KMS-11 (cell line): ENCODE data around the gene TSC22D1.

Experiments
- H2AFZ ChIP-seq: fragments of 200-600 bp; sonication (generic); 2 replicates; pipeline ENCODE4 v1.6.1; 2016; ENCODE audit warnings: antibody characterized with exemption, mixed run types, low read depth
- H3K27ac ChIP-seq: fragments of 200-600 bp; sonication (generic); 2 replicates; pipeline ENCODE4 v1.6.1; 2016; ENCODE audit warnings: mild to moderate bottlenecking, mixed run types
- H3K27me3 ChIP-seq: fragments of 200-600 bp; sonication (generic); 2 replicates; pipeline ENCODE4 v1.6.1; 2017; ENCODE audit warnings: mild to moderate bottlenecking, low read depth, mixed run types, moderate library complexity; ENCODE audit not compliant: insufficient read depth
- H3K36me3 ChIP-seq: fragments of 200-600 bp; sonication (generic); 2 replicates; pipeline ENCODE4 v1.6.1; 2017; ENCODE audit warnings: mild to moderate bottlenecking, mixed run types; ENCODE audit not compliant: insufficient read depth
- H3K4me1 ChIP-seq: fragments of 200-600 bp; sonication (generic); 2 replicates; pipeline ENCODE4 v1.6.1; 2016; ENCODE audit warnings: mild to moderate bottlenecking, low read depth, mixed run types; ENCODE audit not compliant: poor library complexity, severe bottlenecking
- H3K4me2 ChIP-seq: fragments of 200-600 bp; sonication (generic); 2 replicates; pipeline ENCODE4 v1.7.0; 2016; ENCODE audit warnings: mild to moderate bottlenecking, mixed run types
- H3K4me3 ChIP-seq: fragments of 200-600 bp; sonication (generic); IDR thresholded peaks from 2 replicates; pipeline ENCODE4 v1.6.1; 2017; ENCODE audit warnings: low read depth, low read length, mixed read lengths; ENCODE audit not compliant: insufficient read depth
- H3K79me2 ChIP-seq: fragments of 200-600 bp; sonication (generic); 2 replicates; pipeline ENCODE4 v1.6.1; 2016; ENCODE audit warnings: low read depth, mixed run types; ENCODE audit not compliant: insufficient read depth
- H3K9ac ChIP-seq: fragments of 200-600 bp; sonication (generic); 2 replicates; pipeline ENCODE4 v1.6.1; 2016; ENCODE audit warnings: mild to moderate bottlenecking, mixed run types
- H4K20me1 ChIP-seq: fragments of 200-600 bp; sonication (generic); 2 replicates; pipeline ENCODE4 v1.6.1; 2016; ENCODE audit warnings: mild to moderate bottlenecking, mixed run types; ENCODE audit not compliant: insufficient read depth
- CTCF ChIP-seq: fragments of 200-600 bp; sonication (generic); conservative IDR thresholded peaks from 2 replicates; pipeline ENCODE4 v1.6.1; 2017; ENCODE audit warnings: low read depth, mild to moderate bottlenecking, antibody characterized with exemption, low read length, moderate library complexity, mixed read lengths

The TSC22D1 gene

DNA sequence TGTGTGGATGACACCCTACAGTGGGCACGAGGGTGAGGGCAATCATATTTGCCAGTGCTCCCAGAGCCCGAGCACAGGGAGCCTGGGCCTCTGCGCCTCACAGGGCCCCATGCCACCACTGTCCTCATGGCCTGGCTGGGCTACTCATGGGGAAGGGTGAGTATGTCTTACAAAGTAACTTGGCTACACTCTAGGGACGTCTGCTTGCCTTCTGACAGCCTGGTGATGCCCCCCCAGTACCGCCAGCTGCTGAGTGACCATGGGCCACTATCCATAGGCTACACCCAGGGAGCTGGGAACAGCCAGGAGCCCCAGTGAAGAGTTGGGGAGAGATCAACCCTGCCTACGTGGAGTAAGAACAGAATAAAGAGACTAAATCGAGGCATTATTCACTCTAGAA lies 123.7 kb downstream of the TSC22D1 start:
- H3K36me3 ChIP-seq, result no peaks in the 10 kb centered on the region
- H3K79me2 ChIP-seq, result no peaks in the 10 kb centered on the region
- H2AFZ ChIP-seq, result no peak overlapping the region
- H3K4me1 ChIP-seq, result no peaks in the 10 kb centered on the region
- TF ChIP-seq CTCF, result no peak
- H3K27ac ChIP-seq, result no peak overlapping the region
- no peak overlapping the region for H3K4me3 ChIP-seq
- no peaks in the 10 kb centered on the region for H4K20me1 ChIP-seq
- no peak overlapping the region for H3K9ac ChIP-seq
- H3K27me3 ChIP-seq, result no peaks in the 10 kb centered on the region
- no peak overlapping the region for H3K4me2 ChIP-seq

DNA sequence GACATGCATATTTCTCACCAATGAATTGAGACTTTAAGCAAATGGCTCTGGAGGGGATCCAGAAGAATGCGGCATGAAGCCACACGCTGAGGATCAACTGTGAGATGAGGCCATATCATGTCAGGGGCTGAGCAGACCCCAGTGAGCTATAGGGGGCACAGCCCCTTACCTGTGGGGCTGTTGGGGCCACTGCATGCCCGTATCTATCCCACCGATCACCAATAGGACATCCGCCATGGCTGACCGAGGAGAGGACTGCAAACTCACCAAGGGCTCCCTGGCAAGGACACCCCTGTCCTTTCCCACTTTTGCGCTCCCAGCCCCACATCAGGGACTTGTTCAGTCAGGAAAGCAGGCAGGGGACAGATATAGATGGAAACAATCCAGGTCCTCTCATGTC lies 124.5 kb downstream of the TSC22D1 start:
- H3K27me3 ChIP-seq, result no peaks in the 10 kb centered on the region
- H4K20me1 ChIP-seq, result no peaks in the 10 kb centered on the region
- no peaks in the 10 kb centered on the region for H3K4me1 ChIP-seq
- no peaks in the 10 kb centered on the region for H3K79me2 ChIP-seq
- H2AFZ ChIP-seq, result no peak overlapping the region
- no peak overlapping the region for H3K27ac ChIP-seq
- H3K36me3 ChIP-seq, result no peaks in the 10 kb centered on the region
- TF ChIP-seq CTCF, result no peak
- no peak overlapping the region for H3K9ac ChIP-seq
- H3K4me2 ChIP-seq, result no peak overlapping the region
- no peak overlapping the region for H3K4me3 ChIP-seq

DNA sequence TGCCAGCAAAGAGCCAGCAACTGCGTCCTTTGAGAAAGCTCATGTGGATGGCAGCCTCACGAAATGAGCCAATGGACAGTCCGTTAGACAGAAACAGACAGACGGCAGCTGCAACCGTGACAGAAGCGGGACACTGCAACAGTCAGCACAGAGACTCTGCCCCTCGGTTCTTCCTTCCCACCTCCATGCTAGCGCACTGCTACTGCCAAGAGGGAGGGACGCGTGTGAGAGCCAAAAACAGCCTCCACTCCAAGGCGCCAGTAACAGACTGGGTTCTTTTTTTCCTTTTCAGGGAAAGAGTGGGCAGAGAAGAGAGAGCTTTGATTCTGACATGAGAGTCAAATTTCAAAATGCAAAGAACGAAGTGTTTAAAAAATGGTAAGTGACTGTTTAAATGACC lies 125.0 kb downstream of the TSC22D1 start:
- no peak overlapping the region for H3K9ac ChIP-seq
- no peaks in the 10 kb centered on the region for H3K79me2 ChIP-seq
- H4K20me1 ChIP-seq, result no peaks in the 10 kb centered on the region
- no peak overlapping the region for H2AFZ ChIP-seq
- no peak overlapping the region for H3K27ac ChIP-seq
- no peak for TF ChIP-seq CTCF
- H3K4me2 ChIP-seq, result no peak overlapping the region
- no peaks in the 10 kb centered on the region for H3K36me3 ChIP-seq
- no peaks in the 10 kb centered on the region for H3K27me3 ChIP-seq
- no peaks in the 10 kb centered on the region for H3K4me1 ChIP-seq
- no peak overlapping the region for H3K4me3 ChIP-seq

DNA sequence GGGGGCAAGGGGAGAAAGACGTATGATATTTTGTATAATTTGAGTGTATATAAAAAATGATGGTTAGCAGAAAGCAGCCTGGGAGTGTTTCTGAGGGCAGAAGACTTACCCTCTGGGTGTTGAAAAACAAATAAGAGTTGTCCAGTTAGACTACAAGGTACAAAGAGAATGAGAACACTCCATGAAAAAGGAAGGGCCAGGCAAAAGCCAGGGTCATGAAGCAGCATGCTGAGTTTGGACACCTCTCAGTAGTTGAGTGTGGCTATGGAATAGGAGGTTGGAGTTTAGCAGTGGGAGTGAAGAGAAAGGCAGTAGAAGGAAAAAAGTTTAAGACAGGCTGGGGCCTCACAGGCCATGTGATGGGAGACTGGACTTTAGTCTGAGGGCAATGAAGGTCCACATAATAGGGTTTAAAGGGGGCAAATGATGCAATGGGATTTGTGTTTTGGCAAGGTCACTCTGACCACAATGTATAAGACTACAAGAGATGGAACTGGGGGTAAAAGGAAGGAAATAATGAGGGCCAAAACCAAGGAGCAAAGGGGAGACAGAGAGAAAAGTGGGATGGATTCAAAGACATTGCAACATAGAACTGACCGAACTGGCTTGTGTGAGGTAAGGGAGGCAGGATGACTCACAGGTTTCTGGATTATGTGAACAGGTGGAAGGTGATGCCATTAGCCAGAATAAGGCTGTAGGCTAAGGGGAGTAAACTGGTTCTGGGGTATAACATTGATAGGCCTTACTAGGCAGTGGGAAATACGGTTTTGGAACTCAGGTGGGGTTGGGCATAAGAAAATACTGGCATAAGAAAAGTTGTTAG lies 125.9 kb downstream of the TSC22D1 start:
- Histone ChIP-seq H3K36me3 (no peaks in the 10 kb centered on the region), H3K4me2 (no peak overlapping the region)

More for the DNA sequence above, 125.9 kb downstream of the TSC22D1 start:
- no peak overlapping the region for H2AFZ ChIP-seq
- H3K4me3 ChIP-seq, result no peak overlapping the region
- no peak for TF ChIP-seq CTCF
- H3K9ac ChIP-seq, result no peak overlapping the region
- no peaks in the 10 kb centered on the region for H3K79me2 ChIP-seq
- no peaks in the 10 kb centered on the region for H4K20me1 ChIP-seq
- no peaks in the 10 kb centered on the region for H3K4me1 ChIP-seq
- H3K27me3 ChIP-seq, result no peaks in the 10 kb centered on the region
- no peak overlapping the region for H3K27ac ChIP-seq
